Ovary (tissue), 3 donors: ENCODE data around the gene SASS6.

ENCODE experiments used
- EP300 ChIP-seq: sonication (generic); formaldehyde crosslinking; IDR thresholded peaks from one replicate; pipeline ENCODE4 v1.6.1; 2017; ENCODE audit warnings: antibody characterized with exemption
- POLR2A ChIP-seq: fragments of 450-650 bp; IDR thresholded peaks from one replicate; pipeline ENCODE4 v1.6.1; 2017; ENCODE audit warnings: antibody characterized with exemption, mild to moderate bottlenecking, moderate library complexity
- TF ChIP-seq, protein P1 (sequence below), 3 donors: fragments of 450-650 bp in 2 of 3; fragments of 200-600 bp in 1 of 3; IDR thresholded peaks; one replicate each; pipeline versions ENCODE4 v1.5.1 to v1.8.0; 2016 to 2022; ENCODE audit warnings: antibody characterized with exemption in 3 of 3, mild to moderate bottlenecking in 1 of 3
- donor health status: DM: no; HTN: no; CAD: no.

- TF ChIP-seq, protein P1, sequence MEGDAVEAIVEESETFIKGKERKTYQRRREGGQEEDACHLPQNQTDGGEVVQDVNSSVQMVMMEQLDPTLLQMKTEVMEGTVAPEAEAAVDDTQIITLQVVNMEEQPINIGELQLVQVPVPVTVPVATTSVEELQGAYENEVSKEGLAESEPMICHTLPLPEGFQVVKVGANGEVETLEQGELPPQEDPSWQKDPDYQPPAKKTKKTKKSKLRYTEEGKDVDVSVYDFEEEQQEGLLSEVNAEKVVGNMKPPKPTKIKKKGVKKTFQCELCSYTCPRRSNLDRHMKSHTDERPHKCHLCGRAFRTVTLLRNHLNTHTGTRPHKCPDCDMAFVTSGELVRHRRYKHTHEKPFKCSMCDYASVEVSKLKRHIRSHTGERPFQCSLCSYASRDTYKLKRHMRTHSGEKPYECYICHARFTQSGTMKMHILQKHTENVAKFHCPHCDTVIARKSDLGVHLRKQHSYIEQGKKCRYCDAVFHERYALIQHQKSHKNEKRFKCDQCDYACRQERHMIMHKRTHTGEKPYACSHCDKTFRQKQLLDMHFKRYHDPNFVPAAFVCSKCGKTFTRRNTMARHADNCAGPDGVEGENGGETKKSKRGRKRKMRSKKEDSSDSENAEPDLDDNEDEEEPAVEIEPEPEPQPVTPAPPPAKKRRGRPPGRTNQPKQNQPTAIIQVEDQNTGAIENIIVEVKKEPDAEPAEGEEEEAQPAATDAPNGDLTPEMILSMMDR (IDR thresholded peaks at IDR 0.05), result no peak
- no peak for TF ChIP-seq EP300
- TF ChIP-seq POLR2A, result no peak
These were observed 4.9 kb upstream of the SASS6 start for GRCh38 chr1:100137602-100138001.
